GM06990 (cell line): ENCODE measurements around the gene SEC14L1.

ENCODE experiments used
- DNase-seq: peaks from one replicate; pipeline ENCODE4 v3.0.0-alpha.2; 2011; ENCODE audit not compliant: insufficient read length; ENCODE audit errors: extremely low read depth
- H3K27me3 ChIP-seq: replicated peaks from 2 replicates; pipeline ENCODE4 v1.6.0; 2011; ENCODE audit warnings: low read length; ENCODE audit not compliant: control insufficient read depth, insufficient read depth
- H3K36me3 ChIP-seq: 2 replicates; pipeline ENCODE4 v1.5.1; 2011; ENCODE audit warnings: low read length; ENCODE audit not compliant: control insufficient read depth, insufficient read depth
- H3K4me3 ChIP-seq: replicated peaks from 2 replicates; pipeline ENCODE4 v1.5.1; 2011; ENCODE audit warnings: low read depth, mild to moderate bottlenecking, control low read depth, low read length
- CTCF ChIP-seq: IDR thresholded peaks from 2 replicates; pipeline ENCODE4 v1.5.1; 2011; ENCODE audit warnings: low read length, control low read depth, mild to moderate bottlenecking, inconsistent platforms; ENCODE audit not compliant: insufficient read depth, poor library complexity, severe bottlenecking

SEC14L1 gene

GRCh38 chr17:77115510-77115909 lies 25.3 kb upstream of the SEC14L1 start:
- no peaks in the 10 kb centered on the region for H3K27me3 ChIP-seq
- no peak overlapping the region for H3K4me3 ChIP-seq
- no peaks in the 10 kb centered on the region for H3K36me3 ChIP-seq
- TF ChIP-seq CTCF, result no peak
- DNase-seq, result no peak

GRCh38 chr17:77115947-77116346 lies 24.8 kb upstream of the SEC14L1 start:
- Histone ChIP-seq H3K36me3 (no peaks in the 10 kb centered on the region), H3K27me3 (no peaks in the 10 kb centered on the region), H3K4me3 (no peak overlapping the region)
- no peak for DNase-seq
- TF ChIP-seq CTCF, result no peak

- TF ChIP-seq CTCF, result no peak
- Histone ChIP-seq H3K4me3 (no peak overlapping the region), H3K27me3 (no peaks in the 10 kb centered on the region), H3K36me3 (no peaks in the 10 kb centered on the region)
- no peak for DNase-seq
These were observed 24.4 kb upstream of the SEC14L1 start for GRCh38 chr17:77116371-77116860.

GRCh38 chr17:77117415-77117814 lies 23.4 kb upstream of the SEC14L1 start:
- H3K27me3 ChIP-seq, result no peaks in the 10 kb centered on the region
- no peak for TF ChIP-seq CTCF
- no peaks in the 10 kb centered on the region for H3K36me3 ChIP-seq
- no peak for DNase-seq
- no peak overlapping the region for H3K4me3 ChIP-seq

- H3K36me3 ChIP-seq, result no peaks in the 10 kb centered on the region
- no peaks in the 10 kb centered on the region for H3K27me3 ChIP-seq
- no peak overlapping the region for H3K4me3 ChIP-seq
- no peak for DNase-seq
- no peak for TF ChIP-seq CTCF
These were observed 22.4 kb upstream of the SEC14L1 start for GRCh38 chr17:77118251-77118928.
